H1 (cell line): ENCODE results near the gene LRRFIP1. TPM values are rescaled to one million over a fixed set of nuclear protein-coding genes. Genes with fewer than 3 reads are reported as not detected.

ENCODE experiments used
- CTCF ChIA-PET: fragments of 300-600 bp; sonication (Branson Sonifier 250); formaldehyde crosslinking; loops from one replicate; lab custom pipeline; 2021; ENCODE audit not compliant: partially characterized antibody; lab: Charles Lee
- POLR2A ChIA-PET: fragments of 300-600 bp; sonication (Branson Sonifier 250); formaldehyde crosslinking; loops from one replicate; lab custom pipeline; 2021; ENCODE audit warnings: inconsistent platforms; ENCODE audit not compliant: partially characterized antibody; lab: Charles Lee
- DNase-seq, 2 experiments: peaks; one replicate each; pipeline versions ENCODE4 v3.0.0 to v3.0.0-alpha.2; 2010 to 2022; ENCODE audit warnings: low spot score in 2 of 2, low read depth in 1 of 2, mixed read lengths in 1 of 2
- FAIRE-seq: peaks from 2 replicates; lab custom pipeline; 2011; peaks lifted over from hg19 to GRCh38; lab: Jason Lieb, UNC
- H2AFZ ChIP-seq: 2 replicates; pipeline ENCODE4 v1.8.1; 2012; ENCODE audit warnings: low read length, inconsistent platforms
- H2AK5ac ChIP-seq: 2 replicates; pipeline ENCODE4 v1.6.1; 2013; ENCODE audit warnings: low read depth, low read length
- H2BK120ac ChIP-seq: replicated peaks from 2 replicates; pipeline ENCODE3; 2013; ENCODE audit warnings: low read depth, low read length, inconsistent platforms
- H2BK12ac ChIP-seq: 2 replicates; pipeline ENCODE4 v1.6.1; 2013; ENCODE audit warnings: low read depth, low read length
- H2BK15ac ChIP-seq: 2 replicates; pipeline ENCODE4 v1.6.1; 2013; ENCODE audit warnings: low read length
- H2BK20ac ChIP-seq: 2 replicates; pipeline ENCODE4 v1.6.1; 2013; ENCODE audit warnings: low read length
- H2BK5ac ChIP-seq: 2 replicates; pipeline ENCODE4 v1.6.1; 2013; ENCODE audit warnings: low read depth, low read length
- H3K14ac ChIP-seq: 2 replicates; pipeline ENCODE4 v1.6.1; 2013; ENCODE audit warnings: inconsistent platforms; ENCODE audit not compliant: insufficient read length
- H3K18ac ChIP-seq: 2 replicates; pipeline ENCODE4 v1.6.1; 2013; ENCODE audit warnings: low read length; ENCODE audit errors: extremely low read depth
- H3K23ac ChIP-seq: 2 replicates; pipeline ENCODE4 v1.6.1; 2013; ENCODE audit warnings: inconsistent platforms; ENCODE audit not compliant: insufficient read length
- H3K23me2 ChIP-seq: 2 replicates; pipeline ENCODE4 v1.6.1; 2013; ENCODE audit warnings: low read depth, low read length
- H3K27ac ChIP-seq: 2 replicates; pipeline ENCODE4 v1.6.1; 2011; ENCODE audit warnings: low read depth, low read length, inconsistent platforms
- H3K27me3 ChIP-seq, 4 experiments: replicated peaks in 1 of 4; 1 replicate in 1 of 4; 2 replicates in 3 of 4; pipeline versions ENCODE4 v1.6.1 to v1.8.1; 2011 to 2013; ENCODE audit warnings: low read length in 3 of 4, mild to moderate bottlenecking in 3 of 4, inconsistent platforms in 2 of 4, mixed read lengths in 2 of 4, moderate library complexity in 1 of 4; ENCODE audit not compliant: control insufficient read depth in 3 of 4, insufficient read depth in 3 of 4; ENCODE audit errors: extremely low read depth in 1 of 4
- H3K36me3 ChIP-seq, 4 experiments: 2 replicates each; pipeline versions ENCODE4 v1.6.1 to v1.8.1; 2011 to 2013; ENCODE audit warnings: mild to moderate bottlenecking in 4 of 4, low read length in 3 of 4, moderate library complexity in 2 of 4, control low read depth in 1 of 4, inconsistent platforms in 1 of 4; ENCODE audit not compliant: insufficient read depth in 4 of 4, control insufficient read depth in 2 of 4
- H3K4ac ChIP-seq: replicated peaks from 2 replicates; pipeline ENCODE3; 2013; ENCODE audit warnings: low read length, low read depth, mixed read lengths, inconsistent platforms; ENCODE audit not compliant: insufficient read length
- H3K4me1 ChIP-seq, 4 experiments: replicated peaks in 1 of 4; 1 replicate in 1 of 4; 2 replicates in 3 of 4; pipeline versions ENCODE4 v1.6.1 to v1.8.1; 2011 to 2013; ENCODE audit warnings: low read length in 3 of 4, inconsistent platforms in 2 of 4, mixed read lengths in 1 of 4; ENCODE audit not compliant: insufficient read depth in 4 of 4, control insufficient read depth in 3 of 4
- H3K4me2 ChIP-seq, 2 experiments: 2 replicates each; pipeline versions ENCODE4 v1.6.1 to v1.8.1; 2011 to 2013; ENCODE audit warnings: low read depth in 2 of 2, low read length in 2 of 2, control low read depth in 1 of 2, inconsistent platforms in 1 of 2, mild to moderate bottlenecking in 1 of 2; ENCODE audit not compliant: insufficient read depth in 1 of 2
- H3K4me3 ChIP-seq, 4 experiments: fragments of 200-600, 300-600 bp in 1 of 4; sonication (generic), shearing (Covaris generic), sonication (Bioruptor Twin) in 1 of 4; 2 replicates each; pipeline versions ENCODE4 v1.5.1 to v1.8.1; 2011 to 2016; ENCODE audit warnings: low read length in 4 of 4, low read depth in 3 of 4, control low read depth in 2 of 4, inconsistent platforms in 2 of 4, mild to moderate bottlenecking in 2 of 4, mixed read lengths in 1 of 4, moderate library complexity in 1 of 4; ENCODE audit not compliant: insufficient read depth in 2 of 4; ENCODE audit errors: extremely low read depth in 1 of 4
- H3K56ac ChIP-seq: replicated peaks from 2 replicates; pipeline ENCODE3; 2013; ENCODE audit warnings: low read depth, mild to moderate bottlenecking, mixed read lengths, low read length, inconsistent platforms; ENCODE audit not compliant: insufficient read length
- H3K79me1 ChIP-seq: 2 replicates; pipeline ENCODE4 v1.6.1; 2013; ENCODE audit warnings: low read depth, low read length, control low read depth
- H3K79me2 ChIP-seq, 2 experiments: 2 replicates each; pipeline versions ENCODE4 v1.6.1 to v1.8.1; 2012 to 2013; ENCODE audit warnings: low read length in 2 of 2, mild to moderate bottlenecking in 2 of 2, inconsistent platforms in 1 of 2; ENCODE audit not compliant: insufficient read depth in 2 of 2, control insufficient read depth in 1 of 2
- H3K9ac ChIP-seq, 4 experiments: replicated peaks in 1 of 4; 1 replicate in 1 of 4; 2 replicates in 3 of 4; pipeline versions ENCODE4 v1.6.1 to v1.8.1; 2011 to 2013; ENCODE audit warnings: low read depth in 3 of 4, low read length in 3 of 4, control low read depth in 2 of 4, mild to moderate bottlenecking in 2 of 4, moderate library complexity in 2 of 4, inconsistent platforms in 1 of 4; ENCODE audit errors: extremely low read depth in 1 of 4
- H3K9me3 ChIP-seq, 2 experiments: 2 replicates each; pipeline versions ENCODE4 v1.6.1 to v1.8.1; 2012 to 2013; ENCODE audit warnings: mild to moderate bottlenecking in 2 of 2, moderate library complexity in 2 of 2, control low read depth in 1 of 2, inconsistent platforms in 1 of 2, low read depth in 1 of 2, low read length in 1 of 2, mixed read lengths in 1 of 2; ENCODE audit not compliant: insufficient read depth in 2 of 2
- H4K20me1 ChIP-seq, 2 experiments: replicated peaks in 1 of 2; 2 replicates each; pipeline versions ENCODE3 to v1.8.1; 2011 to 2013; ENCODE audit warnings: inconsistent platforms in 2 of 2, low read length in 2 of 2, mild to moderate bottlenecking in 1 of 2; ENCODE audit not compliant: insufficient read depth in 2 of 2, control insufficient read depth in 1 of 2
- H4K5ac ChIP-seq: 2 replicates; pipeline ENCODE4 v1.6.1; 2013; ENCODE audit warnings: low read length, low read depth, mixed read lengths, inconsistent platforms; ENCODE audit not compliant: insufficient read length
- H4K8ac ChIP-seq: 2 replicates; pipeline ENCODE4 v1.8.0; 2013; ENCODE audit warnings: mild to moderate bottlenecking, moderate library complexity, low read length, inconsistent platforms; ENCODE audit not compliant: insufficient read depth; ENCODE audit errors: extremely low read depth
- H4K91ac ChIP-seq: replicated peaks from 2 replicates; pipeline ENCODE3; 2013; ENCODE audit warnings: low read length, mixed read lengths, inconsistent platforms; ENCODE audit not compliant: insufficient read length
- HDAC2 ChIP-seq, 2 experiments: fragments of 300-600 bp in 1 of 2; sonication (generic) in 1 of 2; IDR thresholded peaks; 2 replicates each; pipeline ENCODE4 v1.6.1; 2011 to 2012; ENCODE audit warnings: low read depth in 2 of 2, low read length in 2 of 2, mild to moderate bottlenecking in 2 of 2, moderate library complexity in 2 of 2, borderline replicate concordance in 1 of 2, inconsistent platforms in 1 of 2
- HDAC6 ChIP-seq: IDR thresholded peaks from one replicate; pipeline ENCODE4 v1.7.1; 2012; ENCODE audit warnings: low read depth, mild to moderate bottlenecking, inconsistent platforms, low read length, moderate library complexity
- JUND ChIP-seq: IDR thresholded peaks from 2 replicates; pipeline ENCODE4 v1.6.1; 2011; ENCODE audit warnings: mild to moderate bottlenecking, improper control_type of control experiment, low read length
- NANOG ChIP-seq: IDR thresholded peaks from 2 replicates; pipeline ENCODE4 v1.6.1; 2011; ENCODE audit warnings: low read length, low read depth, mild to moderate bottlenecking, inconsistent platforms; ENCODE audit not compliant: insufficient read depth, poor library complexity, severe bottlenecking
- RAD21 ChIP-seq, 2 experiments: IDR thresholded peaks in 1 of 2; conservative IDR thresholded peaks in 1 of 2; 2 replicates each; pipeline ENCODE4 v1.6.1; 2011; ENCODE audit warnings: low read depth in 2 of 2, low read length in 2 of 2, improper control_type of control experiment in 1 of 2, inconsistent platforms in 1 of 2, mild to moderate bottlenecking in 1 of 2, moderate library complexity in 1 of 2
- SAP30 ChIP-seq: fragments of 300-600 bp; sonication (generic); IDR thresholded peaks from 2 replicates; pipeline ENCODE4 v1.7.1; 2012; ENCODE audit warnings: low read length, moderate library complexity, mild to moderate bottlenecking, inconsistent platforms; ENCODE audit not compliant: insufficient read depth, insufficient replicate concordance
- SIN3A ChIP-seq, 2 experiments: IDR thresholded peaks in 1 of 2; conservative IDR thresholded peaks in 1 of 2; 2 replicates each; pipeline ENCODE4 v1.6.1; 2011 to 2012; ENCODE audit warnings: low read length in 2 of 2, improper control_type of control experiment in 1 of 2, low read depth in 1 of 2, mild to moderate bottlenecking in 1 of 2
- SIRT6 ChIP-seq: IDR thresholded peaks from one replicate; pipeline ENCODE4 v1.7.1; 2012; ENCODE audit warnings: low read length, inconsistent platforms
- SP2 ChIP-seq: IDR thresholded peaks from 2 replicates; pipeline ENCODE4 v1.6.1; 2012; ENCODE audit warnings: mild to moderate bottlenecking, low read length, inconsistent platforms
- SRF ChIP-seq: IDR thresholded peaks from 2 replicates; pipeline ENCODE4 v1.6.1; 2011; ENCODE audit warnings: mild to moderate bottlenecking, low read depth, low read length, moderate library complexity
- TAF1 ChIP-seq: IDR thresholded peaks from 2 replicates; pipeline ENCODE4 v1.6.1; 2011; ENCODE audit warnings: mild to moderate bottlenecking, low read depth, low read length
- TEAD4 ChIP-seq: IDR thresholded peaks from 2 replicates; pipeline ENCODE4 v1.6.1; 2012; ENCODE audit warnings: low read depth, low read length, inconsistent platforms, mixed read lengths
- WGBS, 2 experiments: shearing (Covaris generic) in 1 of 2; methylation state at CpG; one replicate each; pipeline versions ENCODE4 v1.1.6 to v1.1.7; 2013 to 2015; ENCODE audit warnings: low lambda C conversion rate in 2 of 2, mixed read lengths in 2 of 2, inconsistent platforms in 1 of 2, low coverage in 1 of 2, missing lambda C conversion rate in 1 of 2; ENCODE audit not compliant: insufficient replicate concordance in 2 of 2, insufficient coverage in 1 of 2, insufficient read length in 1 of 2; ENCODE audit errors: extremely low coverage in 1 of 2, missing lambda C conversion rate in 1 of 2; 5-methylcytosine and 5-hydroxymethylcytosine counted together
- polyA plus RNA-seq, 7 experiments: library from polyadenylated mRNA; depleted of rRNA in 3 of 7; stranded (reverse) in 5 of 7; unstranded in 2 of 7; fragments of >200 nt in 5 of 7; fragments of 200-250 nt in 2 of 7; gene quantifications; 1 replicate in 5 of 7; 2 replicates in 1 of 7; 4 replicates in 1 of 7; pipeline versions ENCODE4 v1.2.1 to v1.2.3, GENCODE V29; 2011 to 2013; ENCODE audit warnings: missing spikeins in 2 of 7, mixed read lengths in 2 of 7
- total RNA-seq: library from RNA; stranded (reverse); fragmentation: NEBNext Ultra II Directional; extraction: Animal tissue kit (Norgen Biotek cat#: 25700); gene quantifications from 2 replicates; pipeline ENCODE4 v1.2.1, GENCODE V29; 2021

Gene LRRFIP1
- total and polyA plus RNA-seq, 2 of the 8 experiments (the other 6 are each of a cell fraction or from before 2014, with no cell fraction given), result 12.1 to 75.8 TPM

GRCh38 chr2:237742191-237742590 lies 114.8 kb downstream of the LRRFIP1 start:
- Histone ChIP-seq H3K4me2 (no peak overlapping the region), H2AK5ac (no peak overlapping the region), H2BK120ac (no peak overlapping the region), H3K18ac (no peak overlapping the region), H3K9ac (no peak overlapping the region), H2AFZ (no peak overlapping the region), H4K91ac (no peak overlapping the region), H2BK15ac (no peak overlapping the region), H2BK12ac (no peak overlapping the region), H3K79me1 (peaks cover 12% of the 10 kb centered on the region), H3K4me3 (no peak overlapping the region), H4K8ac (no peak overlapping the region), H3K4me1 (peaks cover 0 to 9% (median 6%) of the 10 kb centered on the region in 4 experiments; a peak in 4 of 7 replicates), H3K27ac (no peak overlapping the region), H4K5ac (no peak overlapping the region), H2BK20ac (no peak overlapping the region), H2BK5ac (no peak overlapping the region), H3K9me3 (no peaks in the 10 kb centered on the region), H4K20me1 (peaks cover 4 to 8% of the 10 kb centered on the region in 2 experiments), H3K36me3 (no peaks in the 10 kb centered on the region; a peak in 2 of 8 replicates), H3K56ac (no peak overlapping the region), H3K4ac (no peak overlapping the region), H3K79me2 (peaks cover 0 to 26% of the 10 kb centered on the region in 2 experiments; a peak in 1 of 4 replicates), H3K14ac (no peak overlapping the region), H3K27me3 (no peaks in the 10 kb centered on the region), H3K23ac (no peak overlapping the region), H3K23me2 (no peaks in the 10 kb centered on the region)
- TF ChIP-seq HDAC2 (IDR thresholded peaks at IDR 0.05; ENCODE audit: borderline replicate concordance in 1 of 2, low read depth in 2 of 2, low read length in 2 of 2) (no peak), TEAD4 (no peak), SIN3A (conservative IDR thresholded peaks at IDR 0.05 in 1 of 2, IDR thresholded peaks at IDR 0.05 in 1 of 2; ENCODE audit: low read depth in 1 of 2, low read length in 2 of 2) (no peak), SIRT6 (no peak), NANOG (no peak), SP2 (no peak), SRF (no peak), JUND (no peak), HDAC6 (no peak), RAD21 (IDR thresholded peaks at IDR 0.05 in 1 of 2, conservative IDR thresholded peaks at IDR 0.05 in 1 of 2; ENCODE audit: low read depth in 2 of 2, low read length in 2 of 2) (no peak), TAF1 (no peak), SAP30 (no peak)
- ChIA-PET POLR2A (interaction anchor here (1.5 kb wide), 1 partner anchor 16 kb away, joined by 3 read pairs; no protein-coding TSS in a partner anchor), CTCF (interaction anchor here (1.0 to 8.1 kb wide), 9 partner anchors 10 to 271 kb away, joined by 3 to 130 read pairs (median 4); no protein-coding TSS in a partner anchor)
- FAIRE-seq (no peak), DNase-seq (no peak)
- 88% methylated on average over 12 of the region's 12 CpGs; no CpG with 5 or more reads in 1 of the 2 experiments for WGBS, 2 experiments
